Astrocyte of the spinal cord (primary cell): ENCODE data around the gene COL9A1.
"Not testable (repeated sequence)": the region's sequence is repeated elsewhere in the genome, so short reads cannot be mapped to it uniquely, and the experiment has no call there.

Source experiments
- DNase-seq: peaks from one replicate; pipeline ENCODE4 v3.0.0; 2011; ENCODE audit warnings: low read depth, low spot score
- H3K4me3 ChIP-seq: 2 replicates; pipeline ENCODE4 v1.5.1; 2011; ENCODE audit warnings: low read depth, mild to moderate bottlenecking, low read length, moderate library complexity
- in situ Hi-C: cut with HindIII; loops from 2 replicates; pipeline ENCODE4 v1.10.0; 2017; ENCODE audit warnings: low sequenced_read_pairs
- TF ChIP-seq, protein P1 (sequence below): IDR thresholded peaks from 2 replicates; pipeline ENCODE4 v1.5.1; 2012; ENCODE audit warnings: low read depth, mild to moderate bottlenecking, low read length, inconsistent platforms

The COL9A1 gene

DNA sequence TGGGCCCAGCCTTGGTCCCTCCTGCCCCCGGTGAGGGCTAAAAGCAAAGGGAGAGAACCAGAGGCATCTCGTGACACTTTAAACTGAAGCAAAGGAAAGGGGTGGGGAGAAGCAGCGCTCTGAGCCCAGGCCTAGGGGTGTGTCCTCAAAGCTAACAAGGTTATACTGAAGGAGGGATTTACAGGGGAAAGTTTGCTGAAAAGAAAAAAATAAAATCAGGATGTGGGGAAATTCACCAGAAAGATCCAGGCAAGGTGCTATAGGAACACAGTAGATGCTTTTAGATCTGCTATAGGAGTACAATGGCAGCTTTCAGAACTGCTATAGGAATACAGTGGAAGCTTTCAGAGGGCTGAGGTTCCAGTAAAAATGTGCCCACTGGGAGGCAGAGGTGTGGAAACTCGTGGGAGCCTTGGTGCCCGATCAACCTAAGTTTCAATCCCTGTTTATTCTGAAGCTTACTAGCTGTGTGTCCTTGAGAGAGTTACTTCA, at the start of gene COL9A1:
Gene COL9A1 (minus strand): TSS at position 51 of the 492 bp plus-strand sequence. CDS start 160 bp downstream, outside the sequence.
- TF ChIP-seq, protein P1, sequence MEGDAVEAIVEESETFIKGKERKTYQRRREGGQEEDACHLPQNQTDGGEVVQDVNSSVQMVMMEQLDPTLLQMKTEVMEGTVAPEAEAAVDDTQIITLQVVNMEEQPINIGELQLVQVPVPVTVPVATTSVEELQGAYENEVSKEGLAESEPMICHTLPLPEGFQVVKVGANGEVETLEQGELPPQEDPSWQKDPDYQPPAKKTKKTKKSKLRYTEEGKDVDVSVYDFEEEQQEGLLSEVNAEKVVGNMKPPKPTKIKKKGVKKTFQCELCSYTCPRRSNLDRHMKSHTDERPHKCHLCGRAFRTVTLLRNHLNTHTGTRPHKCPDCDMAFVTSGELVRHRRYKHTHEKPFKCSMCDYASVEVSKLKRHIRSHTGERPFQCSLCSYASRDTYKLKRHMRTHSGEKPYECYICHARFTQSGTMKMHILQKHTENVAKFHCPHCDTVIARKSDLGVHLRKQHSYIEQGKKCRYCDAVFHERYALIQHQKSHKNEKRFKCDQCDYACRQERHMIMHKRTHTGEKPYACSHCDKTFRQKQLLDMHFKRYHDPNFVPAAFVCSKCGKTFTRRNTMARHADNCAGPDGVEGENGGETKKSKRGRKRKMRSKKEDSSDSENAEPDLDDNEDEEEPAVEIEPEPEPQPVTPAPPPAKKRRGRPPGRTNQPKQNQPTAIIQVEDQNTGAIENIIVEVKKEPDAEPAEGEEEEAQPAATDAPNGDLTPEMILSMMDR, result no peak
- H3K4me3 ChIP-seq, result no peak within 1 kb of the TSS
- in situ Hi-C loops, result no loop called here
- no peak for DNase-seq

DNA sequence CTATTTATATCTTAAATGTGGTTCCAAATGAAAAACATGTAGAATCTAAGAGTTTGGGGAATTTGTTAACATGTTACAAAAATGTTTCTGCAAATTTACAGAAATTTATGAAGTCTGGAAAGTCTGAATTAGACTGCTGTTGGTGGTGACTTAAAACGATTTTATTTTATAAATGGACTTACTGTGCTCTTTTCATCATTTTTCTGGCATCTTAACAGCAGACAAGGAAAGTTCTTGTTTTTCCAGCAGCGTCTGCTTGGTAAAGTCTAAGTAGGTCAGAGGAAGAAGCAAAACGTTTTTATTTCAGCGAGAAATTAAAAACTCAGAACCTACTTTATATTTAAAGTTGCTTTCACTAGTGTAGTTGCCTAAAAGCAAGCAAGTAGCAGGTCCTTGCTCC, 48.6 kb upstream of the COL9A1 start:
- DNase-seq, result no peak
- no peak overlapping the region for H3K4me3 ChIP-seq
- in situ Hi-C loops, result no loop called here

DNA sequence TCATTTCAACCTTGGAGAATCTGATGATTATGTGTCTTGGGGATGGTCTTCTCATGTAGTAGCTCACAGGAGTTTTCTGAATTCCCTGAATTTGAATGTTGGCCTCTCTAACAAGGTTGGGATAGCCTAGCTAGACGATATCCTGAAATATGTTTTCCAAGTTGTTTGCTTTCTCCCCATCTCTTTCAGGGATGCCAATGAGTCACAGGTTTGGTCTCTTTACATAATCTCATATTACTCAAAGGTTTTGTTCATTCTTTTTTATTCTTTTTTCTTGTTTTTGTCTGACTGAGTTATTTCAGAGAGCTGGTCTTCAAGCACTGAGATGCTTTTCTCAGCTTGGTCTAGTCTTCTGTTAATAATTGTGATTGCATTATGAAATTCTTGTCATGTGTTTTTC, 42.7 kb upstream of the COL9A1 start:
- in situ Hi-C loops, result no loop called here

More for the DNA sequence above, 48.6 kb upstream of the COL9A1 start:
- TF ChIP-seq, protein P1, result no peak

DNA sequence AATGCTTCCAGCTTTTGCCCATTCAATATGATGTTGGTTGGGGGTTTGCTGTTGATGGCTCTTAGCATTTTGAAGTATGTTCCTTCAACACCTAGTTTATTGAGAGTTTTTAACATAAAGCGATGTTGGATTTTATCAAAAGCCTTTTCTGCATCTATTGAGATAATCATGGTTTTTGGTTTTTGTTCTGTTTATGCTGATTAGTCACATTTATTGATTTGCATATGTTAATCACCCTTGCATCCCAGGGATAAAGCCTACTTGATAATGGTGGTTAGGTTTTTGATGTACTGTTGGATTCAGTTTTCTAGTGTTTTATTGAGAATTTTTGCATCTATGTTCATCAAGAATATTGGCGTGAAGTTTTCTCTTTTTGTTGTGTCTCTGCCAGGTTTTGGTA, 40.4 kb upstream of the COL9A1 start:
- no peak overlapping the region for H3K4me3 ChIP-seq
- no peak for DNase-seq
- TF ChIP-seq, protein P1, result no peak
- in situ Hi-C loops, result no loop called here

More for the DNA sequence above, 42.7 kb upstream of the COL9A1 start:
- no peak overlapping the region for H3K4me3 ChIP-seq
- no peak for DNase-seq
- TF ChIP-seq, protein P1, result no peak

DNA sequence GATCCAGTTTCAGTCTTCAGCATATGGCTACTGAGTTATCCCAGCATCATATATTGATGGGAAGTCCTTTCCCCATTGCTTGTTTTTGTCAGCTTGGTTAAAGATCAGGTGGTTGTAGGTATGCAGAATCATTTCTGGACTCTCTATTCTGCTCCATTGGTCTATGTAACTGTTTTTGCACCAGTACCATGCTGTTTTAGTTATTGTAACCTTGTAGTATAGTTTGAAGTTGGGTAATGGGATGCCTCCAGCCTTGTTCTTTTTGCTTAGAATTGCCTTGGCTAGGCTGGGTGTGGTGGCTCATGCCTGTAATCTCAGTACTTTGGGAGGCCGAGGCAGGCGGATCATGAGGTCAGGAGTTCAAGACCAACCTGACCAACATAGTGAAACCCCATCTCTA, 36.9 kb upstream of the COL9A1 start:
- in situ Hi-C loops, result not testable (repeated sequence)

DNA sequence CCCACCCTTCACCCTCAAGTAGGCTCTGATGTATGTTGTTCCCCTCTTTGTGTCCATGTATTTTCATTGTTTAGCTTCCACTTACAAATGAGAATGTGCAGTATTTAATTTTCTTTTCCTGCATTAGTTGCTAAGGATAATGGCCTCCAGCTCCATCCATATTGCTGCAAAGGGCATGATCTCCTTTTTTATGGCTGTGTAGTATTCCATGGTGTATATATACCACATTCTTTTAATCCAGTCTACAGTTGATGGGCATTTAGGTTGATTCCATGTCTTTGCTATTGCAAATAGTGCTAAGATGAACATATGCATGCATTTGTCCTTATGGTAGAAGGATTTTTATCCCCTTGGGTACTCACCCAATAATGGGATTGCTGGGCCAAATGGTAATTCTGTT, 35.9 kb upstream of the COL9A1 start:
- in situ Hi-C loops, result no loop called here
- TF ChIP-seq, protein P1, result no peak
- H3K4me3 ChIP-seq, result no peak overlapping the region
- DNase-seq, result no peak

More for the DNA sequence above, 36.9 kb upstream of the COL9A1 start:
- not testable (repeated sequence) for H3K4me3 ChIP-seq, DNase-seq

DNA sequence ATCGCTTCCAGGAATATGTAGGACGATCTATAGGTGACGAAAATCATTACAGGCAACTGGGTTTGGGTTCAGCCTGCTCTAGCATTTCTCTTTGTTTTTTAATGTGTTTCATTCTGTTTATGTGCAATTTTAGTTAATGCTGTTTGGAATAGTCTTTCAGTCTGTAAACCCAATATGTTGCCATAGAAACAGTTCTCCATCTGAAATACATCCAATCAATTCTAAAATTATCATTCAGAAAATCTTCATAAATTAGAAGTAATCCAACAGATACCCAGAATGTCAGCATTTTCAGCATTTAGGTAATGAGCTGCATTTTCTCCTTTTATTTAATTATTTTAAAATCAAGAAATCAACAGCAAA, 34.8 kb upstream of the COL9A1 start:
- DNase-seq, result no peak
- in situ Hi-C loops, result no loop called here
- TF ChIP-seq, protein P1, result no peak

More for the DNA sequence above, 34.8 kb upstream of the COL9A1 start:
- H3K4me3 ChIP-seq, result no peak overlapping the region
